Gastrocnemius medialis (tissue), 4 donors: ENCODE results near the gene UGP2. TPM values are rescaled to one million over a fixed set of nuclear protein-coding genes. Genes with fewer than 3 reads are reported as not detected.

Source experiments
- ATAC-seq, 2 donors: fragments of 150-250 bp; one replicate each; pipeline ENCODE4 v1.9.1; 2016
- DNase-seq, 2 donors: peaks; one replicate each; pipeline ENCODE4 v3.0.0-alpha.2; 2019
- H3K27ac ChIP-seq, 4 donors: fragments of 200-600 bp; sonication (generic); 1 replicate in 1 of 4; 2 replicates in 3 of 4; pipeline ENCODE4 v1.5.1; 2016 to 2018; ENCODE audit warnings: mild to moderate bottlenecking in 2 of 4, moderate library complexity in 1 of 4
- H3K27me3 ChIP-seq, 3 donors: fragments of 200-600 bp; sonication (generic) in 2 of 3; 1 replicate in 1 of 3; 2 replicates in 2 of 3; pipeline versions ENCODE4 v1.5.1 to v1.6.0; 2016 to 2019; ENCODE audit warnings: mild to moderate bottlenecking in 1 of 3, moderate library complexity in 1 of 3
- H3K36me3 ChIP-seq, 2 donors: fragments of 200-600 bp; sonication (generic) in 1 of 2; one replicate each; pipeline ENCODE4 v1.5.1; 2017 to 2018
- H3K4me1 ChIP-seq, 2 donors: fragments of 200-600 bp; sonication (generic) in 1 of 2; one replicate each; pipeline ENCODE4 v1.5.1; 2016 to 2017; ENCODE audit warnings: mild to moderate bottlenecking in 2 of 2
- H3K4me3 ChIP-seq, 4 donors: fragments of 200-600 bp; sonication (generic) in 3 of 4; 1 replicate in 1 of 4; 2 replicates in 3 of 4; pipeline ENCODE4 v1.5.1; 2016 to 2019; ENCODE audit warnings: mild to moderate bottlenecking in 2 of 4
- H3K9me3 ChIP-seq, 3 donors: fragments of 200-600 bp; sonication (generic) in 2 of 3; 1 replicate in 1 of 3; 2 replicates in 2 of 3; pipeline ENCODE4 v1.5.1; 2016 to 2019
- POLR2A ChIP-seq, 2 donors: fragments of 450-650 bp; IDR thresholded peaks; one replicate each; pipeline ENCODE4 v1.6.1; 2017; ENCODE audit warnings: antibody characterized with exemption in 2 of 2, mild to moderate bottlenecking in 2 of 2, moderate library complexity in 2 of 2
- in situ Hi-C, 4 donors: fragments of 200-750 bp; cut with MboI; loops; one replicate each; pipeline versions ENCODE4 v1.15.0 to v1.8.0; 2017; ENCODE audit warnings: low sequenced_read_pairs in 4 of 4
- intact Hi-C: fragments of 100-400 bp; cut with DNase I; formaldehyde crosslinking; loops from one replicate; pipeline ENCODE4 v1.15.1; 2023; ENCODE audit warnings: low total_unique reads
- total RNA-seq, 4 donors: library from RNA; depleted of rRNA; stranded (reverse); fragments of >200 nt; gene quantifications; one replicate each; pipeline versions ENCODE4 v1.1.0 to v1.2.3, GENCODE V29; 2016
- TF ChIP-seq, protein P1 (sequence below), 5 experiments: fragments of 450-650 bp in 3 of 5; fragments of 200-600 bp in 2 of 5; sonication (generic) in 2 of 5; IDR thresholded peaks in 4 of 5; conservative IDR thresholded peaks in 1 of 5; 1 replicate in 4 of 5; 2 replicates in 1 of 5; pipeline ENCODE4 v1.5.1; 2016 to 2019; ENCODE audit warnings: antibody characterized with exemption in 5 of 5, mild to moderate bottlenecking in 3 of 5, moderate library complexity in 3 of 5

Gene UGP2
- total RNA-seq, 4 donors from 2014 or later = 398 to 784 (median 580) TPM

DNA sequence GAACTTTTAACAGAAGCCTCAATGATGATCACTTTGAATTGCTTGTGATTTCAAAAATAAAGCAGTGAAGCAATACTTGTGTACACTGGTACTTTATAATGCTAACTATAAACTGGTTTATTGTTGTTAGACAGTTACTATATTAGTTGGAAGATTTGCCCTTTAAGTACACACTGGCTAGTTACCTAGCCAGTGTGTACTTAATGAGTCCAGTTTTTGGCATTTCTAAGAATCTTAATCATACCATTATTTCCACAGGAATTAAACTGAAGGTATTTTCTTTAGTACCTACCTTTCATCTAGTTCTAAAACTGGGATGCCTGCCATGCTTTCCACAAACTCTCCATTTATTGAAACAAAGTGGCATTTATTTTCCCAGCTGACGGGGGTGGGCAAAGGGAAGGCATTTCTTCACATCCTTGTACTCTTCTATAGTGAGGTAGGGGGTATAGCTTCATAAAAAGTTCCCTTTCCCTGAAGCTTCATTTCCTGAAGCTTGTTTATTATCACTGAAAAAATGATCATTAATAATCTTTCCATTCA lies 49.9 kb downstream of the UGP2 start:
- ATAC-seq = no peak
- no peaks in the 10 kb centered on the region for H3K9me3 ChIP-seq
- H3K36me3 ChIP-seq = peaks cover 0 to 68% of the 10 kb centered on the region in 2 donors
- H3K4me3 ChIP-seq = no peak overlapping the region
- H3K4me1 ChIP-seq = peaks cover 26 to 38% of the 10 kb centered on the region in 2 donors
- TF ChIP-seq, protein P1, sequence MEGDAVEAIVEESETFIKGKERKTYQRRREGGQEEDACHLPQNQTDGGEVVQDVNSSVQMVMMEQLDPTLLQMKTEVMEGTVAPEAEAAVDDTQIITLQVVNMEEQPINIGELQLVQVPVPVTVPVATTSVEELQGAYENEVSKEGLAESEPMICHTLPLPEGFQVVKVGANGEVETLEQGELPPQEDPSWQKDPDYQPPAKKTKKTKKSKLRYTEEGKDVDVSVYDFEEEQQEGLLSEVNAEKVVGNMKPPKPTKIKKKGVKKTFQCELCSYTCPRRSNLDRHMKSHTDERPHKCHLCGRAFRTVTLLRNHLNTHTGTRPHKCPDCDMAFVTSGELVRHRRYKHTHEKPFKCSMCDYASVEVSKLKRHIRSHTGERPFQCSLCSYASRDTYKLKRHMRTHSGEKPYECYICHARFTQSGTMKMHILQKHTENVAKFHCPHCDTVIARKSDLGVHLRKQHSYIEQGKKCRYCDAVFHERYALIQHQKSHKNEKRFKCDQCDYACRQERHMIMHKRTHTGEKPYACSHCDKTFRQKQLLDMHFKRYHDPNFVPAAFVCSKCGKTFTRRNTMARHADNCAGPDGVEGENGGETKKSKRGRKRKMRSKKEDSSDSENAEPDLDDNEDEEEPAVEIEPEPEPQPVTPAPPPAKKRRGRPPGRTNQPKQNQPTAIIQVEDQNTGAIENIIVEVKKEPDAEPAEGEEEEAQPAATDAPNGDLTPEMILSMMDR (IDR thresholded peaks at IDR 0.05 in 4 of 5, conservative IDR thresholded peaks at IDR 0.05 in 1 of 5) = no peak
- TF ChIP-seq POLR2A (IDR thresholded peaks at IDR 0.05) = no peak
- intact Hi-C loops = no loop called here
- no peak for DNase-seq
- H3K27ac ChIP-seq = peak overlapping the region; percentile 78 to 90 (median 83)
- H3K27me3 ChIP-seq = no peaks in the 10 kb centered on the region
- in situ Hi-C loops = loop anchor here in 1 of 4 donors (10.0 to 25.0 kb wide), 2 partner anchors 197 to 304 kb away; partner anchors contain the start of genes MDH1 and WDPCP

DNA sequence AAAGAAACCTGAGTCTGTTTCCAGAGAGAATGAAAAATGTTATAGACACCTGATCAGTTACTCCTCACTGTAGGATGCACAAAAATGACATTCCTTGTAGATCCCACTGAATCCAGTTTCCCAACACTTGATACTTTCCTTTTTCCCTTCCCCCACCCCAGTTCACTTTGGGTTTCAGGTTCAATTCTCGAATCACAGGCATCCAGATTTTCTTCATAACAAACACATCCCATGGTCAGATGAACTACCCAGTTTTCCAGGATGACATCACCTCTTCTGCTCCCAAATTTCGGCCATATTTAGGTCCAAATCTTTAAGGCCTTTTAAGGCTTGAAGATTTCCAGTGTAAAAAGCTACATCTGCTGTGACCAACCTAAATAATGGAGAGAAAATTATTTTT lies 51.5 kb downstream of the UGP2 start:
- H3K27me3 ChIP-seq = no peaks in the 10 kb centered on the region
- H3K4me1 ChIP-seq = peaks cover 10 to 24% of the 10 kb centered on the region in 2 donors
- no peak for TF ChIP-seq POLR2A (IDR thresholded peaks at IDR 0.05)
- TF ChIP-seq, protein P1 (IDR thresholded peaks at IDR 0.05 in 4 of 5, conservative IDR thresholded peaks at IDR 0.05 in 1 of 5) = no peak
- H3K4me3 ChIP-seq = no peak overlapping the region
- H3K9me3 ChIP-seq = no peaks in the 10 kb centered on the region
- in situ Hi-C loops (loop anchor here in 1 of 4 donors (10.0 to 25.0 kb wide), 2 partner anchors 198 to 306 kb away; partner anchors contain the start of genes MDH1 and WDPCP), intact Hi-C loops (no loop called here)
- peaks cover 0 to 64% of the 10 kb centered on the region in 2 donors for H3K36me3 ChIP-seq
- H3K27ac ChIP-seq = peak overlapping the region; percentile 14 to 57 (median 41)
- DNase-seq (no peak), ATAC-seq (no peak)

- Histone ChIP-seq H3K9me3 (no peaks in the 10 kb centered on the region), H3K27me3 (no peaks in the 10 kb centered on the region), H3K27ac (peak overlapping the region; percentile 14 to 57 (median 36)), H3K4me1 (peaks cover 8 to 21% of the 10 kb centered on the region in 2 donors), H3K4me3 (no peak overlapping the region), H3K36me3 (peaks cover 0 to 64% of the 10 kb centered on the region in 2 donors)
- intact Hi-C loops = no loop called here
- in situ Hi-C loops = loop anchor here in 1 of 4 donors (10.0 to 25.0 kb wide), 2 partner anchors 199 to 307 kb away; partner anchors contain the start of genes MDH1 and WDPCP
- DNase-seq = no peak
- no peak for ATAC-seq
- TF ChIP-seq, protein P1 (IDR thresholded peaks at IDR 0.05 in 4 of 5, conservative IDR thresholded peaks at IDR 0.05 in 1 of 5) = no peak
- no peak for TF ChIP-seq POLR2A (IDR thresholded peaks at IDR 0.05)
Measured at GRCh38 chr2:63894167-63894566, 52.5 kb downstream of the UGP2 start.

DNA sequence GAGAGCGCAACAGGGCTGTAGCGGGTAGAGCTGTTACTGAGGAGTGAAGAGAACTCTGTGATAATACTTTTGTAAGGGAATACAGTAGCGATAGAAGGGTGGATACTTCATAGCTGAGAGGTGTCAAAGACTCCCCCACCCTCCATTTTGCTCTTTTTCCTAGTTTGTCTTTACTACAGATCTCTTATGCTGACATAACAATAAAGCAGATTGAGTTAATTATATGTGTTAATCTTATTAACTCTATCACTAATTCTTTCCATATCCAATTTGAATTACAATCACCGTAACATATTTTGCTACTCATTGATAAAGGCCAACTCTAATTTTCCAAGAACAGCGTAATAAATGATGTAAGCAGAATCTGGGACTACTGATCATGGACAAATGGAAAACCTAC lies 57.1 kb downstream of the UGP2 start:
- no peak for TF ChIP-seq POLR2A (IDR thresholded peaks at IDR 0.05)
- TF ChIP-seq, protein P1 (IDR thresholded peaks at IDR 0.05 in 4 of 5, conservative IDR thresholded peaks at IDR 0.05 in 1 of 5) = no peak
- DNase-seq (no peak), ATAC-seq (no peak)
- intact Hi-C loops (no loop called here), in situ Hi-C loops (loop anchor here in 1 of 4 donors (10.0 to 25.0 kb wide), 2 partner anchors 204 to 312 kb away; partner anchors contain the start of genes MDH1 and WDPCP)
- peak overlapping the region; percentile 5 to 48 (median 34) for H3K27ac ChIP-seq
- H3K27me3 ChIP-seq = no peaks in the 10 kb centered on the region
- no peaks in the 10 kb centered on the region for H3K9me3 ChIP-seq
- no peak overlapping the region for H3K4me3 ChIP-seq
- peaks cover 8 to 11% of the 10 kb centered on the region in 2 donors for H3K4me1 ChIP-seq
- peaks cover 0 to 22% of the 10 kb centered on the region in 2 donors for H3K36me3 ChIP-seq
